HEK293 (cell line): ENCODE results near the gene NIPSNAP2.

Experiments
- CTCF ChIA-PET: fragments of 350-600 bp; formaldehyde crosslinking; extraction: SDS; loops from one replicate; lab custom pipeline; 2021; ENCODE audit warnings: antibody characterized with exemption; lab: Yijun Ruan, JAX
- POLR2A ChIA-PET: fragments of 300-600 bp; formaldehyde crosslinking; extraction: SDS; loops from one replicate; lab custom pipeline; 2020; ENCODE audit warnings: antibody characterized with exemption, inconsistent platforms; lab: Yijun Ruan, JAX
- H3K27ac ChIP-seq: fragments of 200-500 bp; sonication (Bioruptor generic); 2 replicates; pipeline ENCODE4 v1.5.1; 2014; ENCODE audit warnings: low read depth, low read length, control low read depth, inconsistent platforms; ENCODE audit errors: extremely low read depth
- H3K36me3 ChIP-seq, 2 experiments: fragments of 200-500 bp in 1 of 2; sonication (Bioruptor generic) in 1 of 2; 1 replicate in 1 of 2; 2 replicates in 1 of 2; pipeline ENCODE4 v1.5.1; 2014 to 2017; ENCODE audit warnings: inconsistent platforms in 2 of 2, low read length in 2 of 2; ENCODE audit not compliant: control insufficient read depth in 2 of 2, insufficient read depth in 1 of 2
- H3K4me1 ChIP-seq: fragments of 200-500 bp; sonication (Bioruptor generic); 2 replicates; pipeline ENCODE4 v1.5.1; 2014; ENCODE audit warnings: mild to moderate bottlenecking, low read length, inconsistent platforms; ENCODE audit not compliant: control insufficient read depth, insufficient read depth
- H3K4me3 ChIP-seq: 2 replicates; pipeline ENCODE4 v1.5.1; 2011; ENCODE audit warnings: low read depth, mild to moderate bottlenecking, control low read depth, low read length, moderate library complexity
- H3K9me3 ChIP-seq: fragments of 200-500 bp; sonication (Bioruptor generic); 2 replicates; pipeline ENCODE4 v1.5.1; 2014; ENCODE audit warnings: low read depth, low read length, inconsistent platforms; ENCODE audit not compliant: control insufficient read depth, insufficient read depth
- GLI4 ChIP-seq: fragments of 450-650 bp; formaldehyde crosslinking; IDR thresholded peaks from 2 replicates; pipeline ENCODE4 v1.5.1; 2016; ENCODE audit warnings: missing biosample characterization, missing genetic modification characterization
- KLF9 ChIP-seq: fragments of 450-650 bp; formaldehyde crosslinking; IDR thresholded peaks from 2 replicates; pipeline ENCODE4 v1.5.1; 2016; ENCODE audit warnings: missing biosample characterization, missing genetic modification characterization, low read depth
- OSR2 ChIP-seq: fragments of 450-650 bp; formaldehyde crosslinking; IDR thresholded peaks from 2 replicates; pipeline ENCODE4 v1.5.1; 2016; ENCODE audit warnings: missing biosample characterization, missing genetic modification characterization
- SP7 ChIP-seq: fragments of 450-650 bp; formaldehyde crosslinking; IDR thresholded peaks from 2 replicates; pipeline ENCODE4 v1.5.1; 2016; ENCODE audit warnings: missing biosample characterization, missing genetic modification characterization
- ZBTB10 ChIP-seq: fragments of 450-650 bp; formaldehyde crosslinking; IDR thresholded peaks from 2 replicates; pipeline ENCODE4 v1.5.1; 2016; ENCODE audit warnings: missing biosample characterization, missing genetic modification characterization
- ZBTB21 ChIP-seq: fragments of 450-650 bp; formaldehyde crosslinking; IDR thresholded peaks from 2 replicates; pipeline ENCODE4 v1.5.1; 2017; ENCODE audit warnings: missing biosample characterization, missing genetic modification characterization
- ZBTB26 ChIP-seq: fragments of 450-650 bp; formaldehyde crosslinking; optimal IDR thresholded peaks from 2 replicates; pipeline ENCODE3; 2016; ENCODE audit warnings: missing biosample characterization, mild to moderate bottlenecking, missing genetic modification characterization
- ZBTB49 ChIP-seq: fragments of 450-650 bp; formaldehyde crosslinking; IDR thresholded peaks from 2 replicates; pipeline ENCODE4 v1.5.1; 2016; ENCODE audit warnings: missing biosample characterization, missing genetic modification characterization, low read depth
- ZFP3 ChIP-seq: fragments of 450-650 bp; formaldehyde crosslinking; IDR thresholded peaks from 2 replicates; pipeline ENCODE4 v1.5.1; 2016; ENCODE audit warnings: low read depth, missing biosample characterization, missing genetic modification characterization
- ZNF518A ChIP-seq: fragments of 450-650 bp; formaldehyde crosslinking; conservative IDR thresholded peaks from 2 replicates; pipeline ENCODE4 v1.5.1; 2016; ENCODE audit warnings: low read depth, missing biosample characterization, missing genetic modification characterization
- ZNF544 ChIP-seq: fragments of 450-650 bp; formaldehyde crosslinking; IDR thresholded peaks from 2 replicates; pipeline ENCODE4 v1.5.0; 2017; ENCODE audit warnings: missing biosample characterization, missing genetic modification characterization
- ZNF548 ChIP-seq: fragments of 450-650 bp; formaldehyde crosslinking; IDR thresholded peaks from 2 replicates; pipeline ENCODE4 v1.5.1; 2016; ENCODE audit warnings: missing biosample characterization, missing genetic modification characterization
- ZNF660 ChIP-seq: fragments of 450-650 bp; IDR thresholded peaks from 2 replicates; pipeline ENCODE4 v1.5.1; 2018; ENCODE audit warnings: missing biosample characterization, mild to moderate bottlenecking, missing genetic modification characterization
- ZNF664 ChIP-seq: fragments of 450-650 bp; formaldehyde crosslinking; IDR thresholded peaks from 2 replicates; pipeline ENCODE4 v1.5.1; 2016; ENCODE audit warnings: missing biosample characterization, missing genetic modification characterization
- ZNF704 ChIP-seq: fragments of 450-650 bp; formaldehyde crosslinking; IDR thresholded peaks from 2 replicates; pipeline ENCODE4 v1.5.1; 2016; ENCODE audit warnings: missing biosample characterization, missing genetic modification characterization
- ZNF785 ChIP-seq: fragments of 450-650 bp; formaldehyde crosslinking; IDR thresholded peaks from 2 replicates; pipeline ENCODE4 v1.5.1; 2016; ENCODE audit warnings: missing biosample characterization, missing genetic modification characterization
- ZSCAN23 ChIP-seq: fragments of 450-650 bp; formaldehyde crosslinking; IDR thresholded peaks from 2 replicates; pipeline ENCODE4 v1.5.1; 2016; ENCODE audit warnings: missing biosample characterization, missing genetic modification characterization

Gene NIPSNAP2

GRCh38 chr7:55996856-55997500 lies 32.6 kb downstream of the NIPSNAP2 start (continued):
- TF ChIP-seq ZNF518A (tag by site-specific recombination) (no peak), ZNF548 (tag by site-specific recombination) (no peak), ZNF660 (tag by site-specific recombination) (no peak)

- Histone ChIP-seq H3K27ac (no peak overlapping the region), H3K9me3 (no peaks in the 10 kb centered on the region)
- TF ChIP-seq ZBTB26 (no peak), ZBTB21 (tag by site-specific recombination) (no peak), ZSCAN23 (tag by site-specific recombination) (no peak), ZNF785 (tag by site-specific recombination) (no peak), ZBTB49 (tag by site-specific recombination) (no peak), SP7 (tag by site-specific recombination) (no peak), ZNF664 (tag by site-specific recombination) (no peak), OSR2 (no peak), KLF9 (tag by site-specific recombination) (no peak), ZNF544 (tag by site-specific recombination) (no peak), ZNF704 (tag by site-specific recombination) (no peak), ZBTB10 (no peak), ZFP3 (no peak), GLI4 (tag by site-specific recombination) (no peak)
- TF ChIP-seq, all 188 proteins: peak for 0
- Histone ChIP-seq H3K4me3 (no peak overlapping the region), H3K4me1 (no peaks in the 10 kb centered on the region), H3K36me3 (peaks cover 4 to 15% of the 10 kb centered on the region in 2 experiments; a peak in 1 of 3 replicates)
- POLR2A ChIA-PET, result interaction anchor here (1.1 kb wide), 1 partner anchor 30 kb away, joined by 4 read pairs; no protein-coding TSS in a partner anchor
- CTCF ChIA-PET, result interaction anchor here (0.7 to 1.7 kb wide), 6 partner anchors 9 to 1351 kb away, joined by 4 to 6 read pairs (median 4); no protein-coding TSS in a partner anchor
These were observed 39.4 kb downstream of the NIPSNAP2 start for GRCh38 chr7:56003749-56004148.
